ENCODE measurements around the gene USP28.
"Not testable (repeated sequence)": the region's sequence is repeated elsewhere in the genome, so short reads cannot be mapped to it uniquely, and the experiment has no call there.

The USP28 gene

DNA sequence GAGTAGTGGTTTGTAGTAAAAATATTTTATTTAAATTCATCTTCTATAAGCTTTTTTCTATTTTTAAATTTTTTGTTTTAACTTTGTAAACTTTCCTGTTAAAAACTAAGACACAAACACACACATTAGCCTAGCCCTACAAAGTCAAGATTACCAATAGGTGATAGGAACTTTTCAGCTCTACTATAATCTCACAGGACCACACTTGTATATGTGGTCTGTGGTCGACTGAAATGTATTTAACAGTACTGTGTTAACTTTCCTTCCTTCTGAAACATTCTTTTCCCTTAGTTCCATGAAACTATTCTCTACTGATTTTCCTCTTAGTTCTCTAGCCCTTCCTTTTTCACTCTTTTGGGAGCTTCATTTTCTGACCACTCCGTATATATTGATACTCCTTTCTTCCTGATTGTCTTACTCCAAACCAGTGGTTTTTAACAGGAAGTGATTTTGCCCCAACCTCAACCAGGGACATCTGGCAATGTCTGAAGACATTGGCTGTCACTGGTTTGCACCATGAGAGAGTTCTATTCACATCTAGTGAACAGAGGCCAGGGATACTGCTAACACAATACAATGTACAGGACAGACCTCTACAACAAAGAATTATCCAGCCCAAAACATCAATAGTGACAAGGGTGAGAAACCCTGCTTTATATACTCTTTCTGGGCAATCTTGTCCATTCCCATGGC lies 110.7 kb downstream of the USP28 start:
- DNase-seq = peak; percentile 60

DNA sequence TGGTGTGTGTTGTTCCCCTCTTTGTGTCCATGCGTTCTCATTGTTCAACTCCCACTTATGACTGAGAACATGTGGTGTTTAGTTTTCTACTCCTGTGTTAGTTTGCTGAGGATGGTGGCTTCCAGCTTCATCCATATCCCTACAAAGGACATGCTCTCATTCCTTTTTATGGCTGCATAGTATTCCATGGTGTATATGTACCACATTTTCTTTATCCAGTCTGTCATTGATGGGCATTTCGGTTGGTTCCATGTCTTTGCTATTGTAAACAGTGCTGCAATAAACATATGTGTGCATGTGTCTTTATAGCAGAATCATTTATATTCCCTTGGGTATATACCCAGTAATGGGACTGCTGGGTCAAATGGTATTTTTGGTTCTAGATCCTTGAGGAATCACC lies 112.3 kb downstream of the USP28 start:
- not testable (repeated sequence) for DNase-seq

DNA sequence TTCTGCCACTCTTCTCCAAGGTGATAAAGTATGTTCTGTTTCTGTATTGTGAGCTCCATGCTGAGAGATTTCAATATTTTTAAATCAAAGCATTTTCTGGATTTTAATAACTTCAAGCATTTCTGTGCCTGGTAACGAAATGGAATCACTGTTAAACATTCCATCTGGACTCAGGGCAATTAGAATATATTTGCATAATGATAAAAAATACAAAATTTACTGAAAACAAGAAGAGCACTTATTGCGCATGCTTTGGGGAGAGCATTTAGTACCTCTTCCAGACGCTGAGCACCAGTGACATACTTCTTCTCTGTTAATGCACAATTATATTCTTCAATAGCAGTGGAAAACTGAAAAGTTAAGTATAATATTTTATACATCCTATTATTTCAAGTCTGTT lies 115.1 kb downstream of the USP28 start:
- no peak for DNase-seq

GRCh38 chr11:113752932-113753331 lies 122.4 kb downstream of the USP28 start:
- no peak for DNase-seq
